HG03135 (cell line): Measurements from ENCODE around the gene CTNNA1.
"Not testable (repeated sequence)": the region's sequence is repeated elsewhere in the genome, so short reads cannot be mapped to it uniquely, and the experiment has no call there.

Experiments
- ATAC-seq: cut with Tn5 transposase; IDR thresholded peaks from one replicate; pipeline ENCODE4 v1.9.1; 2021; ENCODE audit warnings: mild to moderate bottlenecking, moderate library complexity; ENCODE audit not compliant: unreplicated experiment

CTNNA1 gene

GRCh38 chr5:138722544-138723177 lies 30.6 kb upstream of the CTNNA1 start:
- no peak for ATAC-seq

DNA sequence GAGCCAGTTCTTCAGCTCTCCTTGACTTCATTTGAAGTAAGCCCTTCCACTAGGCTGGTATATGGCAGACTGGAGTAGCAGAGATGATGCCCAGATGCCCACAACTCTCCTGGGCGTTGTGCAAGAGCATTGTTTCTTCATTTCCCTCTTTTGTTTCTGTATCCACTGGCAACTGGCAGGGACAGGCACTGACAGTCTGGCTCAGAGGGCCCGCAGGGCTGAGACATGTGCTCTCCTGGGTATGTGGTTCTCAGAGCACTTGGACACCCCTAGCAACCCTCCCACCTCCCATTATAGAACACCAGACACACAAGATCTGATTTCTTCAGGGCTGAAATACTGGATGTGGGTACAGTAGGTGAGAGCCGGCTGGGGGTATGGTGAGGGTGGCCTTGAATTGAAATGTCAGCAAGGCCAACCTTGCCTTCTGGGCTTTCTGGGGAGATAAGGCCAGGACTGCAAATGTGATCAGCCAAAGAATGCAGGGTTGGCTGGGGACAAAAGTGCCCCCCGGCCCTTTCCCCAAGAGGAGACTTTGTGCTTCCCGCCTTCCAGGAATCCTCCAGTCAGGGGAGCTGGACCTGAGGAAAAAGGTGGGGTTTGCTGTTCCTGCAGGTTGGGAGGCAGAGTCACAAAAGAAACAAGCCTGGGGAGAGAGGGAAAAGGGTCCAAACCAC lies 28.6 kb upstream of the CTNNA1 start:
- ATAC-seq: no peak

DNA sequence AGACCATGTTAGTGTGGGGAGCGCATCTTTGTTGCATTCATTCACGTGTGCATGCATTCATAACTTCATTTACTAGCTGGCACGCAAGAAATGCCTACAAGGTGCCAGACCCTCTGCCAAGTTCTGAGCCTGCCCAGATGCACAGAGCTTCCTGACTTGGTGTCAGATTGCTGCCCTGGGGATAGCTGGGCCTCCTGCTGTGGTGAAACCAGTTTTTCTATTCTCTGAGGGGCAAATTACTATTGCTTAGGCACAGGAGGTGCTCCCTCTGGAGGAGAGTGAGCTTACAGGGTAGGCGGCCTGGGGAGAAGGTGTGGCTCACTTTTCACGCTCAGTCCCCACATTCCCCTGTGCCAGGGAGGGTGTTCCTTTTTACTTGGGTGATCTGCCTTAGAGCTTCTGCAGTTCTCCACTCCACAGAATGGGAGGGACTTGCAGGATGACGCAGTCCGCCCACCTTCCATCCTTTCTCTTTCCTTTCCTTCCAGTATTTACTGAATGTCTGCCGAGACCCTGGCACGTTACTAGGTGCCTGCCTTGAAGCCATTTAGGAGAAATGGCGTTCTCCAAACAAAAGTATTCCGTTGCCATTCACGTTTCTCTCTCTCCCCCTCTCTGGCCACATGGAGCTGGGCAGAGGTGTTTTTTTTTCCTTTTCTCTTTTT lies 27.9 kb upstream of the CTNNA1 start:
- ATAC-seq: no peak

GRCh38 chr5:138725818-138726416 lies 27.3 kb upstream of the CTNNA1 start:
- no peak for ATAC-seq

GRCh38 chr5:138726848-138727247 lies 26.4 kb upstream of the CTNNA1 start:
- ATAC-seq: no peak

- not testable (repeated sequence) for ATAC-seq
Observed at GRCh38 chr5:138730496-138730895, 22.7 kb upstream of the CTNNA1 start.

DNA sequence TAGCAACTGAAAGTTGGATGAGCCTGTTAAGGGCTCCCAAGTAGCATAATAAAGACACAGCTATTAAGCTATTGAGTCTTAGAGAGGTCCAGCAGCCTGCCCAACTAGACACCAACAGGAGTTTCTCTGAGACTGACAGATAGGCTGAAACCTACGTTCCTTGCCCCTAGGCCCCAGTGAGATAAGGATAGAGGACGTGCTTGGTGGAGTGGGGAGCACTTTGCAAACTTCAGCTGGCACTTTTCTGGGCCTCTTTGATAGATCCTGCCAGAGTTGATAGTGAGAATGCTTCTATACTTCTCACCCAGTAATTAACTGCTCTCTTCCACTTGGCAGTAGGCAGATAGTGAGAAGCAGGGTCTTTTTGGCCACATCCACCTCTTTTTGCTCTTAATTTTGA lies 20.8 kb upstream of the CTNNA1 start:
- no peak for ATAC-seq

GRCh38 chr5:138732933-138733332 lies 20.3 kb upstream of the CTNNA1 start:
- no peak for ATAC-seq

DNA sequence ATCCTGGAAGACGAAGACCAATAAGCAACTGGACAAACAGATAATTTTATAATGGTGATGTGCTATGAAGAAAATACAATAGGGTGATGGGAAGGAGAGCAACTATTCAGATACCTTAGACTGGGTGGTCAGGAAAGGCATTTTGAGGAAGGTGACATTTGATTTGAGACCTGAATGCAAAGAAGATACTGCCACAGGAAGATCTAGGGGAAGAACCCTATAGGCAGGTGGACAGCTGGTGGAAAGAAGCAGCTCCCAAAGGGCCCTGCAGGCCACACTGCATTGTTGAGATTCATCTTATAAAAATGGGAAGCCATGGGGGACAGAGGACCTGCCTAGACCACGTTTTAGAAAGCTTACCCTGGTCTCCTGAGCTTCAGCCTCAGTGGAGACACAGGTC lies 19.7 kb upstream of the CTNNA1 start:
- ATAC-seq: no peak

DNA sequence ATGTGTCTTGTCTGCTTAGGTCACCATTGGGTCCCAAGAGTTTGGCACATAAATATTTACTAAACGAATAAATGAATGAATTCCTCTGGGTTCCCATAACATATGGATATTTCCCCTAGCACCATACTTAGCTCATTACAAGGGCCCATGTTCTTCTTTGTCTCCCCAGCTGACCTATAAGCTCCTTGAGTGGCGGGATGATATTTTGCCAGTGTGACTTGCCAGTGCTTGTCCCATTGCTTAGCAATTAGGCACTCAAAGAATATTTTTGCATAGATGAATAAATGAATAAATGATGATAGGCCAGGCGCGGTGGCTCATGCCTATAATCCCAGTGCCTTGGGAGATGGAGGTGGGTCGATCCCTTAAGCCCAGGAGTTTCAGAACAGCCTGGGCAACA lies 16.9 kb upstream of the CTNNA1 start:
- no peak for ATAC-seq

DNA sequence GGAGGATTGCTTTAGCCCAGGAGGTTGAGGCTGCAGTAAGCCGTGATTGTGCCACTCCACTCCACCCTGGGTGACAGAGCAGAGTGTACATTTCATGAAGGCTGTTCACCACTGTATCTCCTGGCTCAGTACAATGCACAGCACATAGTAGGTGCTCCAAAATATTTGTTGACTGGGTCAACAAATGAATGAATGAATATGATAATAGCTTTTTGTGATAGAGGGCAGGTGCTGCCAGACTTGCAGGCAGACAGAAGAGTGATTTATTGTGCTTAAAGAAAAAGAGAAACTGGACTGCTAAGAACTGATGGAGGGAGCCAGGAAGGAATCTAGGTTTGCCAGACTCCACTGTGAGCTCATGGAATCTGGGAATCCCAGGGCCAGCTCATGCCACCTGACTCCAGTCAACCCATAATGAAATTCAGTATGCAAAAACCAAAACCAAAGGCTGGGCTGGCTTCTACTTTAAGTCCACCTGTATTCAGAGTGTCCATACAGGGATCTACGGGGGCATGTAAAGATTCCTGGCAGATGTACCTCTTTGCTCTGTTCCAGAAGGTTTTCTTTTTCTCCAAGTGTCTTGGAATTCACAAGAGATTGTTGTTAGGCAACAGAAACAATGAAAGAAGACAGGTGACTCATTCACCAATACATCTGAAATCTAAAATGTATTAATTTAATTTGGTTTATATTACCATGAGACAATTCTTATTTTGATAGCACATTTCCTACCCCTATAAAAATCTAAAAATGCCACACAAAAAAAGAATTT lies 15.5 kb upstream of the CTNNA1 start:
- no peak for ATAC-seq

- no peak for ATAC-seq
Observed at GRCh38 chr5:138738399-138738798, 14.8 kb upstream of the CTNNA1 start.

GRCh38 chr5:138739938-138740337 lies 13.3 kb upstream of the CTNNA1 start:
- no peak for ATAC-seq

DNA sequence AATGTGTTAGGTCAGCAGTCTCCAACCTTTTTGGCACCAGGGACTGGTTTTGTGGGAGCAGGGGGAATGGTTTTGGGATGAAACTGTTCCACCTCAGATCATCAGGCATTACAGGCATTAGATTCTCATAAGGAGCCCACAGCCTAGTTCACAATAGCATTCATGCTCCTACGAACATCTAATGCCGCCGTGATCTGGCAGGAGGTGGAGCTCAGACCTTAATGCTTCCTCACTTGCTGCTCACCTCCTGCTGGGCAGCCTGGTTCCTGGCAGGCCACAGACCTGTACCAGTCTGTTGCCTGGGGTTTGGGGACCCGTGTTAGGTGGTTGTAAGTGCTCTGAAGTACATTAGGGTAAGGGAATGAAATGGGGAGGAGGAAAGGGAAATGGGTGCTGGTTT lies 9.7 kb upstream of the CTNNA1 start:
- ATAC-seq: no peak

- ATAC-seq: no peak
Observed at GRCh38 chr5:138745268-138745667, 8.0 kb upstream of the CTNNA1 start.

DNA sequence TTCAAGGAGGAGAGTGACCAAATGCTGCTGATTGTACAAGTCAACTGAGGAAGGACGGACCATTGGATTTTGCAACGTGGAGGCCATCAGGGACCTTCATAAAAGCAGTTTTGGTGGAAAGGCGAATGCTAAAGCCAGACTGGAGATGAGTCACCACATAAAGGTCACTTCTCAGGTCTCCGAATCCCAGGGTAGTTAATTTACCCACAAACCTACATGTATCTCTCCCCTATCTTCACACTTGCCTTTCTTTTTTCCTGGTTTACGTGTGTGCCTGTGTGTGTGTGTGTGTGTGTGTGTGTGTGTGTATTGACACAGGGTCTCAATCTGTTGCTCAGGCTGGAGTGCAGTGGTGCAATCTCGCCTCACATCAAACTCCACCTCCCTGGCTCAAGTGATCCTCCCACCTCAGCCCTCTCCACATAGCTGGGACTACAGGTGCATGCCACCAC lies 4.6 kb upstream of the CTNNA1 start:
- ATAC-seq: no peak

GRCh38 chr5:138751344-138751743 lies 1.9 kb upstream of the CTNNA1 start:
- not testable (repeated sequence) for ATAC-seq

DNA sequence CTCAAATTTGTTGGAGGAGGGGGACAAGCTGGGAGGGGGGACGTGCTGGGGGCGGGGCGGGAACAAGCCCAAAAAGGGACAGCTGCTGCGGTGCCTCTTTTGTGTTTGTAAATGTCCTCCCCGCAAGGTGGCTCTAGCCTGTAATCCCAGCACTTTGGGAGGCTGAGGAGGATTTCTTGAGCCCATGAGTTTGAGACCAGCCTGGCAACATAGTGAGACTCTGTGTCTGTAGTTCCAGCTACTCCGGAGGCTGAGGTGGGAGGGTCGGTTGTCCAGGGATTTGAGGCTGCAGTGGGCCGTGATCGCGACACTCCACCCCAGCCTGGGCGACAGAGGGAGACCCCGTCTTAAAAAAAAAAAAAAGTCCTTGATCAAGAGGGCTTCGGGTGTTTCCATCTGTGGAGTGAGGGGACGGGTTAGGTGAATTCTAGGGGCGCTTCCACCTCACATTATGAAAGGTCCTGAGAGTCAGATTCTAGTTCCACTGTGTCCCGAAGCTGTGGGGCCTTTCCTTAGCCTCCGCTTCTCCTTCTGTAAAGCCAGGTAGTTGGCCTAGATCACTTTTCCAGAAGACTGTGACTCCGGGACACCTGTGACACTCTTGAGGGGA lies 779 bp upstream of the CTNNA1 start:
- ATAC-seq: no peak

DNA sequence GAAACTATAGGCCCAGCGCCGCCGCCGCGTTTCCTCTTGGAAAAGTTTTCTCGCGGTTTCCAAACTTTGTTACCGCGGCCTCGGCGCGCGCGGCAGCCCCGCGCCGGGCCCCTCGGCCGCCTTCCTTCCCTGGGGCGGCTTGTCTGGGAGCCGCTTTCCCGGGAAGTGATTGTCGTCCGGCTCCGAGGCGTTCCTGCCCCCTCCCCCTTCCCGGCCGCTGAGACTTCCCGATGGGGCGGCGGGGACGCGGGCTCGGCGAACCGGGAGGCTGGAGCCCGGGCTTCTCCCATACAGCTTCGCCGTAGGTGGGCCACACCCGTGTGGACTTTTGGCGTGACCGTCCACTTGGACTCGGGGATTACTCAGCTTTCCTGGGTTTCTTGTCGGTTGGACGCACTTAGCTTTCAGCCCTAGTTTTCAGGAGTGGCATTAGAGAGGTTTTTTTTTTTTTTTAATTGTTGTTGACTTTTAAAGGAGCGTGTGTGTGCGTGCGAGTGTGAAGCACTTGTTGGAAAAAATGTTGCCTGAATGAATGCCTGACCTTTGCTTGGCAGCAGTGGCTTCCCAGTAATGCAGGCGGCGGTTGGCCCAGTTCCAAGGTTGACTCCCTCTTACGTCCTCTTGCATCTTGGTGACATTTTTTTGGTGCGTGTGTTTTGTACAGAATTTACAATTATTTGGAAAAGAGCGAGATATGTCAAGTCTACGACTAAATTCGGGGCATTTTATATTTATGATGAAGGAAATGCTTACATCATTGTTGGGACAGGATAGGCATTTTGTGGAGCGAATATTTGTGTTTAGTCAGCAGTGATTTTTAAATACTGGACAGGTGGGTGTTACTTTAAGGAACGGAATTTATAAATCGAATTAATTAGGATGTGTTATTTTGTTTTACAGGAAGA lies 821 bp downstream of the CTNNA1 start:
- peak; percentile 16 for ATAC-seq

- ATAC-seq: no peak
Observed at GRCh38 chr5:138754699-138755057, 1.5 kb downstream of the CTNNA1 start.
